GM11168 (cell line): ENCODE measurements around the gene SMR3A.

ENCODE experiments used
- in situ Hi-C: fragments of 300-500 bp; cut with MboI; formaldehyde crosslinking; loops from one replicate; pipeline ENCODE4 v1.12.0; 2022; ENCODE audit warnings: low sequenced_read_pairs; ENCODE audit not compliant: unreplicated experiment

SMR3A gene

GRCh38 chr4:70360460-70360859, at the start of gene SMR3A:
Gene SMR3A, plus strand, starts transcription at chr4:70360760. Its CDS starts 1,356 bp downstream, at chr4:70362116.
- in situ Hi-C loops = no loop called here

- in situ Hi-C loops = loop anchor here (10.0 kb wide), 1 partner anchor 191 kb away; no protein-coding TSS in a partner anchor
Measured at GRCh38 chr4:70313736-70314135, 46.8 kb upstream of the SMR3A start.

GRCh38 chr4:70315928-70316327, 44.6 kb upstream of the SMR3A start:
- in situ Hi-C loops = loop anchor here (10.0 kb wide), 1 partner anchor 189 kb away; no protein-coding TSS in a partner anchor

GRCh38 chr4:70326052-70326451, 34.5 kb upstream of the SMR3A start:
- in situ Hi-C loops = no loop called here

GRCh38 chr4:70334681-70335080, 25.9 kb upstream of the SMR3A start, which contains the start of gene CABS1:
Gene CABS1, plus strand, starts transcription at chr4:70334981. Its CDS starts 59 bp downstream, at chr4:70335040.
- in situ Hi-C loops = no loop called here

GRCh38 chr4:70336043-70336442, 24.5 kb upstream of the SMR3A start:
- in situ Hi-C loops = no loop called here

- in situ Hi-C loops = no loop called here
Measured at GRCh38 chr4:70337886-70338420, 22.6 kb upstream of the SMR3A start.

GRCh38 chr4:70356185-70356584, 4.4 kb upstream of the SMR3A start:
- in situ Hi-C loops = no loop called here

- in situ Hi-C loops = no loop called here
Measured at GRCh38 chr4:70359115-70359661, 1.4 kb upstream of the SMR3A start.

- in situ Hi-C loops = no loop called here
Measured at GRCh38 chr4:70364002-70364401, 3.4 kb downstream of the SMR3A start.

- in situ Hi-C loops = no loop called here
Measured at GRCh38 chr4:70365479-70365878, 4.9 kb downstream of the SMR3A start.

GRCh38 chr4:70367813-70368212, 7.3 kb downstream of the SMR3A start:
- in situ Hi-C loops = no loop called here

GRCh38 chr4:70371987-70372386, 11.4 kb downstream of the SMR3A start:
- in situ Hi-C loops = no loop called here

- in situ Hi-C loops = no loop called here
Measured at GRCh38 chr4:70372760-70373159, 12.2 kb downstream of the SMR3A start.

GRCh38 chr4:70380578-70380977, 20.0 kb downstream of the SMR3A start:
- in situ Hi-C loops = no loop called here

GRCh38 chr4:70382691-70383181, 22.2 kb downstream of the SMR3A start, which contains the start of gene SMR3B:
Gene SMR3B, plus strand, starts transcription at chr4:70383131. Its CDS starts 1,380 bp downstream, at chr4:70384511.
- in situ Hi-C loops = no loop called here

- in situ Hi-C loops = no loop called here
Measured at GRCh38 chr4:70392057-70392776, 31.7 kb downstream of the SMR3A start.

- in situ Hi-C loops = no loop called here
Measured at GRCh38 chr4:70397580-70397979, 37.0 kb downstream of the SMR3A start, which contains the start of gene OPRPN. Gene OPRPN, plus strand, starts transcription at chr4:70397940. Its CDS starts 1,346 bp downstream, at chr4:70399286.

- in situ Hi-C loops = no loop called here
Measured at GRCh38 chr4:70399319-70399718, 38.8 kb downstream of the SMR3A start.

GRCh38 chr4:70402762-70403161, 42.2 kb downstream of the SMR3A start:
- in situ Hi-C loops = no loop called here

- in situ Hi-C loops = no loop called here
Measured at GRCh38 chr4:70405765-70406164, 45.2 kb downstream of the SMR3A start.
